Fibroblast of lung (primary cell): Measurements from ENCODE around the gene OBSL1. TPM values are rescaled to one million over a fixed set of nuclear protein-coding genes. Genes with fewer than 3 reads are reported as not detected.
A peak's percentile ranks its signal among the peaks of the same experiment; 100 is the strongest.

ENCODE experiments used
- DNase-seq, 2 donors: peaks; one replicate each; pipeline versions ENCODE4 v3.0.0 to v3.0.0-alpha.2; 2010; ENCODE audit warnings: low read depth in 2 of 2
- H2AFZ ChIP-seq: 2 replicates; pipeline ENCODE4 v1.5.1; 2012; ENCODE audit warnings: low read length, control low read depth, inconsistent platforms
- H3K27ac ChIP-seq: 2 replicates; pipeline ENCODE4 v1.5.1; 2011; ENCODE audit warnings: low read length, control low read depth; ENCODE audit not compliant: insufficient read depth
- H3K27me3 ChIP-seq: 2 replicates; pipeline ENCODE4 v1.5.1; 2011; ENCODE audit warnings: mild to moderate bottlenecking, low read length; ENCODE audit not compliant: control insufficient read depth, insufficient read depth
- H3K36me3 ChIP-seq: 2 replicates; pipeline ENCODE4 v1.5.1; 2011; ENCODE audit warnings: low read length; ENCODE audit not compliant: control insufficient read depth, insufficient read depth
- H3K4me1 ChIP-seq: 2 replicates; pipeline ENCODE4 v1.5.1; 2011; ENCODE audit warnings: low read length; ENCODE audit not compliant: control insufficient read depth, insufficient read depth; ENCODE audit errors: extremely low read depth
- H3K4me2 ChIP-seq: 2 replicates; pipeline ENCODE4 v1.5.1; 2011; ENCODE audit warnings: low read length, control low read depth; ENCODE audit not compliant: insufficient read depth; ENCODE audit errors: extremely low read depth
- H3K4me3 ChIP-seq, 4 experiments: fragments of 200-600 bp in 1 of 4; sonication (generic) in 1 of 4; replicated peaks in 1 of 4; 2 replicates each; pipeline ENCODE4 v1.5.1; 2011 to 2016; ENCODE audit warnings: low read length in 4 of 4, low read depth in 3 of 4, mild to moderate bottlenecking in 3 of 4, control low read depth in 2 of 4, inconsistent platforms in 1 of 4, mixed read lengths in 1 of 4; ENCODE audit not compliant: insufficient read depth in 1 of 4; ENCODE audit errors: control extremely low read depth in 1 of 4
- H3K79me2 ChIP-seq: 2 replicates; pipeline ENCODE4 v1.5.1; 2012; ENCODE audit warnings: mild to moderate bottlenecking, low read length, inconsistent platforms; ENCODE audit not compliant: control insufficient read depth, insufficient read depth
- H3K9ac ChIP-seq: 2 replicates; pipeline ENCODE4 v1.5.1; 2011; ENCODE audit warnings: mild to moderate bottlenecking, low read length, control low read depth; ENCODE audit not compliant: insufficient read depth
- H3K9me3 ChIP-seq: 2 replicates; pipeline ENCODE4 v1.5.1; 2012; ENCODE audit warnings: low read depth, low read length; ENCODE audit not compliant: control insufficient read depth, insufficient read depth
- H4K20me1 ChIP-seq: 2 replicates; pipeline ENCODE4 v1.5.1; 2011; ENCODE audit warnings: low read length; ENCODE audit not compliant: control insufficient read depth, insufficient read depth; ENCODE audit errors: extremely low read depth
- CTCF ChIP-seq, 2 donors: IDR thresholded peaks in 1 of 2; conservative IDR thresholded peaks in 1 of 2; 1 replicate in 1 of 2; 2 replicates in 1 of 2; pipeline ENCODE4 v1.5.1; 2011 to 2012; ENCODE audit warnings: low read length in 2 of 2, control low read depth in 1 of 2, inconsistent platforms in 1 of 2, low read depth in 1 of 2, mild to moderate bottlenecking in 1 of 2
- EZH2 ChIP-seq: IDR thresholded peaks from 2 replicates; pipeline ENCODE4 v1.5.1; 2012; ENCODE audit warnings: low read length, control low read depth, mild to moderate bottlenecking; ENCODE audit errors: missing control alignments
- polyA plus RNA-seq, 2 donors: library from polyadenylated mRNA; depleted of rRNA in 1 of 2; stranded (reverse) in 1 of 2; unstranded in 1 of 2; fragments of >200 nt; gene quantifications; 2 replicates each; pipeline ENCODE4 v1.2.1, GENCODE V29; 2011 to 2012; ENCODE audit warnings: missing spikeins in 1 of 2
- total RNA-seq: library from RNA; depleted of rRNA; stranded (reverse); fragments of >200 nt; gene quantifications from 2 replicates; pipeline ENCODE4 v1.2.1, GENCODE V29; 2014

The OBSL1 gene
- total and polyA plus RNA-seq, 2 donors (not counting 1 experiment from before 2014, with no cell fraction given), result 24.7 to 28.7 TPM

DNA sequence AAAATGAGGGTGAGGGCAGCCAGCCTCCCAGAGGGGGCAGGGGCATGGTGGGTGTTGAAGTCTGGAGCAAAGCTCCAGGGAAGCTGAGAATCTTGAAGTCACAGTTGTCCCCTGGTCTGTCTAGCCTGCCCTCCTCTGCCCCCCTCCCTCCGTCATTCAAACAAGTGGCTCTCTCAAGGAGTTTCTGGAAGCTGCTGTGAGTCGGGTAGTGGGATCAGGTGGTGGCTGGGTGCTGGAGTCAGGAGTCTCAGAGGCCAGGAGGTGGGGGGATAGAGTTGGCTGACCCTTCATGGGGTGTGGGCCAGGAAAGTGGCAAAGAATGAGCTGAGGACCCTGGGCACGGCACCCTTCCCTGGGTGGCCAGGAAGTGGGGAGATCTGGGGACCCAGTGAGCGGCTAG, 57.6 kb downstream of the OBSL1 start:
- H3K9me3 ChIP-seq, result no peaks in the 10 kb centered on the region
- no peak for TF ChIP-seq EZH2
- no peak for TF ChIP-seq CTCF (conservative IDR thresholded peaks at IDR 0.05 in 1 of 2, IDR thresholded peaks at IDR 0.05 in 1 of 2; ENCODE audit: low read depth in 1 of 2, low read length in 2 of 2)
- H3K79me2 ChIP-seq, result no peaks in the 10 kb centered on the region
- no peak overlapping the region for H3K4me2 ChIP-seq
- H3K36me3 ChIP-seq, result no peaks in the 10 kb centered on the region
- no peak overlapping the region for H2AFZ ChIP-seq
- H3K9ac ChIP-seq, result no peak overlapping the region
- no peak overlapping the region for H3K4me3 ChIP-seq
- no peak for DNase-seq
- H3K27me3 ChIP-seq, result peaks cover 59% of the 10 kb centered on the region
- no peaks in the 10 kb centered on the region for H3K4me1 ChIP-seq
- H4K20me1 ChIP-seq, result no peaks in the 10 kb centered on the region
- no peak overlapping the region for H3K27ac ChIP-seq

GRCh38 chr2:219512524-219513216, 58.7 kb downstream of the OBSL1 start:
- no peak overlapping the region for H3K4me2 ChIP-seq

More at GRCh38 chr2:219512524-219513216, 58.7 kb downstream of the OBSL1 start:
- Histone ChIP-seq H3K9ac (no peak overlapping the region), H3K36me3 (no peaks in the 10 kb centered on the region), H4K20me1 (no peaks in the 10 kb centered on the region), H3K27me3 (peaks cover 59% of the 10 kb centered on the region), H3K4me3 (no peak overlapping the region), H3K27ac (no peak overlapping the region), H3K79me2 (no peaks in the 10 kb centered on the region), H2AFZ (no peak overlapping the region), H3K9me3 (no peaks in the 10 kb centered on the region), H3K4me1 (no peaks in the 10 kb centered on the region)
- TF ChIP-seq CTCF (conservative IDR thresholded peaks at IDR 0.05 in 1 of 2, IDR thresholded peaks at IDR 0.05 in 1 of 2; ENCODE audit: low read depth in 1 of 2, low read length in 2 of 2), result no peak
- peak; percentile 56 for TF ChIP-seq EZH2
- DNase-seq, result no peak
